GM23248 (cell line): ENCODE results near the gene STKLD1. TPM values are rescaled to one million over a fixed set of nuclear protein-coding genes. Genes with fewer than 3 reads are reported as not detected.
"Not testable (repeated sequence)": the region's sequence is repeated elsewhere in the genome, so short reads cannot be mapped to it uniquely, and the experiment has no call there.

Experiments used
- DNase-seq: peaks from one replicate; pipeline ENCODE4 v3.0.0-alpha.2; 2015
- H2AFZ ChIP-seq: fragments of 200-600 bp; sonication (generic); 2 replicates; pipeline ENCODE4 v1.6.1; 2016; ENCODE audit warnings: antibody characterized with exemption
- H3F3A ChIP-seq: fragments of 200-600 bp; sonication (generic); 2 replicates; pipeline ENCODE4 v1.6.1; 2016; ENCODE audit warnings: mild to moderate bottlenecking, antibody characterized with exemption, mixed run types; ENCODE audit not compliant: insufficient read depth
- H3K27ac ChIP-seq: fragments of 200-600 bp; sonication (generic); 2 replicates; pipeline ENCODE4 v1.5.1; 2016; ENCODE audit warnings: mild to moderate bottlenecking
- H3K27me3 ChIP-seq: fragments of 200-600 bp; sonication (generic); replicated peaks from 2 replicates; pipeline ENCODE4 v1.6.1; 2016; ENCODE audit warnings: mild to moderate bottlenecking; ENCODE audit not compliant: insufficient read depth
- H3K36me3 ChIP-seq: fragments of 200-600 bp; sonication (generic); 2 replicates; pipeline ENCODE4 v1.6.1; 2016; ENCODE audit warnings: low read depth, mild to moderate bottlenecking
- H3K4me1 ChIP-seq: fragments of 200-600 bp; sonication (generic); 2 replicates; pipeline ENCODE4 v1.6.1; 2016; ENCODE audit warnings: mild to moderate bottlenecking; ENCODE audit not compliant: insufficient read depth
- H3K4me2 ChIP-seq: fragments of 200-600 bp; sonication (generic); one replicate; pipeline ENCODE4 v1.6.1; 2016; ENCODE audit warnings: mild to moderate bottlenecking; ENCODE audit not compliant: unreplicated experiment
- H3K4me3 ChIP-seq: fragments of 200-600 bp; sonication (generic); 2 replicates; pipeline ENCODE4 v1.5.1; 2016; ENCODE audit warnings: mild to moderate bottlenecking
- H3K79me2 ChIP-seq: fragments of 200-600 bp; sonication (generic); 2 replicates; pipeline ENCODE4 v1.6.1; 2016; ENCODE audit warnings: mild to moderate bottlenecking; ENCODE audit not compliant: insufficient read depth
- H3K9ac ChIP-seq: fragments of 200-600 bp; sonication (generic); 2 replicates; pipeline ENCODE4 v1.6.1; 2016; ENCODE audit warnings: mild to moderate bottlenecking
- H3K9me2 ChIP-seq: fragments of 200-600 bp; sonication (generic); 2 replicates; pipeline ENCODE4 v1.6.1; 2016; ENCODE audit warnings: mixed run types, mild to moderate bottlenecking, moderate library complexity; ENCODE audit not compliant: insufficient read depth
- H3K9me3 ChIP-seq: fragments of 200-600 bp; sonication (generic); one replicate; pipeline ENCODE4 v1.6.1; 2017; ENCODE audit warnings: low read depth
- H4K20me1 ChIP-seq: fragments of 200-600 bp; sonication (generic); 2 replicates; pipeline ENCODE4 v1.6.0; 2016; ENCODE audit not compliant: insufficient read depth
- EZH2 ChIP-seq: fragments of 200-600 bp; sonication (generic); IDR thresholded peaks from 2 replicates; pipeline ENCODE4 v1.6.1; 2018; ENCODE audit warnings: antibody characterized with exemption, mild to moderate bottlenecking; ENCODE audit not compliant: insufficient read depth, poor library complexity, severe bottlenecking
- EZH2phosphoT487 ChIP-seq: fragments of 200-600 bp; sonication (generic); IDR thresholded peaks from 2 replicates; pipeline ENCODE4 v1.6.1; 2018; ENCODE audit warnings: antibody characterized with exemption, moderate library complexity, mild to moderate bottlenecking, low read depth; ENCODE audit not compliant: insufficient read depth
- WGBS, 2 experiments: methylation state at CpG; one replicate each; pipeline ENCODE4 v1.1.6; 2015 to 2017; ENCODE audit warnings: low lambda C conversion rate in 2 of 2, low coverage in 1 of 2; ENCODE audit errors: missing lambda C conversion rate in 2 of 2; 5-methylcytosine and 5-hydroxymethylcytosine counted together
- in situ Hi-C: fragments of 300-500 bp; cut with MboI; formaldehyde crosslinking; loops from 2 replicates; pipeline ENCODE4 v1.15.0; 2020
- polyA plus RNA-seq: library from polyadenylated mRNA; unstranded; fragments of >200 nt; fragmentation: Nextera tagmentation; extraction: Ambion mirVana; gene quantifications from 2 replicates; pipeline ENCODE4 v1.2.1, GENCODE V29; 2016
- total RNA-seq: library from RNA; depleted of rRNA; stranded (reverse); fragments of >200 nt; shearing (Covaris generic); gene quantifications from 2 replicates; pipeline ENCODE4 v1.2.3, GENCODE V29; 2014

The STKLD1 gene
- total and polyA plus RNA-seq, 2 experiments from 2014 or later: 0.32 to 0.38 TPM

DNA sequence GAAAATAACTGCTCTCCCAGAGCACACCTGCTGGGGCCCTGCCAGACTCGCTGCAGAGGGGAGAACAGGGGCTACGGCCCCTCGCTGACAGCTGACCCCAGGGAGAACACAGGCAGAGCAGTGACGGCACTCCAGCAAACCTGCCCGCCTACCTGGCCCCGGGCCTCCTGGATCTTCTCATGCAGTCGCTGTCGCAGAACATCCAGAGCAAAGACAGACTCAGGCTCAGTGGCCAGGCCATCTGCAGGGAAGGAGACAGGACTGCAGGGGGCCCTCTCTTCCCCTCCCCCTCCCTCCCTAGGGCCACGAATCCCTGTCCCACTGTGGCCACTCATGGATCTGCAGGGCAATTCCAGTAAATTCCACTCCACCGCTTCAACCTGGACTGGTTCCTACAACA, 42.6 kb upstream of the STKLD1 start:
- no peak overlapping the region for H2AFZ ChIP-seq
- H3K36me3 ChIP-seq: peaks cover 11% of the 10 kb centered on the region; the same call in 1 of the 2 replicates
- 94% methylated on average over 9 of the region's 10 CpGs for WGBS, 2 experiments
- peaks cover 24% of the 10 kb centered on the region for H3F3A ChIP-seq
- H3K27me3 ChIP-seq: no peaks in the 10 kb centered on the region
- in situ Hi-C loops: no loop called here
- H3K4me1 ChIP-seq: peaks cover 10% of the 10 kb centered on the region; the same call in 1 of the 2 replicates
- H3K9me3 ChIP-seq: no peaks in the 10 kb centered on the region
- no peak overlapping the region for H3K9ac ChIP-seq
- no peaks in the 10 kb centered on the region for H3K9me2 ChIP-seq
- H3K4me3 ChIP-seq: no peak overlapping the region
- no peak for DNase-seq
- TF ChIP-seq EZH2phosphoT487 (no peak), EZH2 (no peak)
- H4K20me1 ChIP-seq: no peaks in the 10 kb centered on the region
- H3K79me2 ChIP-seq: peaks cover 35% of the 10 kb centered on the region
- H3K27ac ChIP-seq: no peak overlapping the region
- H3K4me2 ChIP-seq: no peak overlapping the region

DNA sequence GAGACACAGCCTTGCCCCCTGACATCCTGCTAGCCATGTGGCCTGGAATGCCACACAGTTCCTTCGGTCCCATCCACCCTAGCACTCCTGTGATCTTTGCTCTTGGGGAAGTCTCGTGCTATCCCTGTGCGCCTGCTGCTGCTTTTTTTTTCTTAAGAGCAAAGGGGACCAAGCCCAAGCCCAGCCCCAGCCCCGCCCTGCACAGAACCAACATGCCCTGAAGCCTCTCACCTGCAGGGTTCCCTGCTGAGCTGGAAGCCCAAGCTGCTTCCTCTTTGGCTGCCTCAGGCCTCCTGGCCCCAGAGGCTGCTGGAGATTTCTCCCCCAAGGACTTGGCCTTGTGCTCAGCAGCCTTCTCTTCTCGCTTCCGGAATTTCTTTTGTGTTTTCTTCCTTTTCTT, 42.0 kb upstream of the STKLD1 start:
- Histone ChIP-seq H3K27me3 (no peaks in the 10 kb centered on the region), H2AFZ (no peak overlapping the region), H3K4me3 (peak overlapping the region; percentile 98; the same call in 1 of the 2 replicates), H3K79me2 (peaks cover 35% of the 10 kb centered on the region), H3K27ac (no peak overlapping the region), H3K9me3 (no peaks in the 10 kb centered on the region), H3K9me2 (no peaks in the 10 kb centered on the region), H3F3A (peaks cover 24% of the 10 kb centered on the region), H3K9ac (peak overlapping the region; percentile 85), H3K4me2 (no peak overlapping the region), H3K36me3 (peaks cover 16% of the 10 kb centered on the region; the same call in 1 of the 2 replicates), H3K4me1 (peaks cover 10% of the 10 kb centered on the region; the same call in 1 of the 2 replicates), H4K20me1 (no peaks in the 10 kb centered on the region)
- in situ Hi-C loops: no loop called here
- DNase-seq: no peak
- 95 to 100% methylated on average over 5 to 6 of the region's 6 CpGs for WGBS, 2 experiments
- no peak for TF ChIP-seq EZH2
- no peak for TF ChIP-seq EZH2phosphoT487

DNA sequence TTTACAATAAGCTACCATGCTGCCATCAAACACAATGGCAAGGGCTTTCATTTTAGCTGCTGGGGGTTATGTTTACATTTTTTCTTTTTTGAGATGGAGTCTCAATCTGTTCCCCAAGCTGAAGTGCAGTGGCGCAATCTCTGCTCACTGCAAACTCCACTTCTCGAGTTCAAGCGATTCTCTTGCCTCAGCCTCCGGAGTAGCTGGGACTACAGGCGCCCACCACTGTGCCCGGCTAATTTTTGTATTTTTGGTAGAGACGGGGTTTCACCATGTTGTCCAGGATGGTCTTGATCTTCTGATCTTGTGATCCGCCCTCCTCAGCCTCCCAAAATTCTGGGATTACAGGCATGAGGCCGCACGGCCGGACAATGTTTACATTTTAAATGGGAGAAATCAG, 41.3 kb upstream of the STKLD1 start:
- H2AFZ ChIP-seq, H3K9me3 ChIP-seq, H3K27ac ChIP-seq, H3K27me3 ChIP-seq, H4K20me1 ChIP-seq, H3K4me1 ChIP-seq, in situ Hi-C loops, H3K9me2 ChIP-seq, DNase-seq: not testable (repeated sequence)
- Histone ChIP-seq H3K36me3 (peaks cover 22% of the 10 kb centered on the region; the same call in 1 of the 2 replicates), H3K79me2 (peaks cover 35% of the 10 kb centered on the region), H3F3A (peaks cover 20% of the 10 kb centered on the region), H3K9ac (peak overlapping the region; percentile 85), H3K4me3 (peak overlapping the region; percentile 98), H3K4me2 (peak overlapping the region; percentile 92)
- WGBS, 2 experiments: 84 to 86% methylated on average over 11 of the region's 11 CpGs

DNA sequence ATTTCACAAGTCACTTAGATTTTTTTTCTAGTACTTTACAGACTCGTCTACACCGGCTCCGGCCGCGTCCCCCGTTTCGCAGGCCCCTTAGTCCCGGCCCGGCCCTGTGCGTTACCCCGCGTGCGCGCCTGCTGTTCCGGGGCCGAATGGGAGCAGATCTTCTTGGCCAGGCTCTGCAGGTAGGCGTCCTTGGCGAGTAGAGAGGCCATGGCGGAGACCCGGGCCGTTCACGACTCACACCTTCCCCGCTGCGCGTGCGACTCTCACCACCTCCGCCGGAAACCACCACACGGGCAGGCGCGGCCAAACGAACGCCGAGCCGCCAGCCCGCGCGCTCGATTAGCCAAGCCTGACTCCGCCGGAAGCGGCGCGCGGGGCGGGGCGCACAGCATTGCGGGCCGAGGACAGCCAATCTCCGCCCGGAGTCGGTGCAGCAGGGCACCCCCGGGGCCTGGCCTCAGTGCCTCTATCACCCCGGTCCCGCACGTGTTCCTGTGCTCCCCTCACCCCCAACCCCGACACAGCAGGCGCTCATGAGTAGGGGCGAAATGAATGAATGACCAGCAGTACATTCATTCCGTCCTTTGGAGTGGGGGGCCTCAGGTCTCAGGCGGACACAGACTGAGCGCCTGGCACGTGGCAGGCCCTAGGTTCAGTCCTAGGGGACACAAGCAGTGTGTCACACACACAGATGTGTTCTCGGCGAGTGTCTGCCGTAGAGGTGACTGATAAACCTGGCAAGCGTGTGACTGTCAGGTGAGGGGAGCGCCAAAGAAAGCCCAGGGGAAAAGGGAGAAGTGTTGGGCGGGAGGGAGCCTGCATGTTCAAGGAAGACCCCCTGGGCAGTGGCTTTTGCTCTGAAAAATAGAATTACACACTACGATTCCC, 40.0 kb upstream of the STKLD1 start, which contains the start of gene SURF6:
Gene SURF6, minus strand, starts transcription at position 265 of the 888 bp plus-strand sequence. Its CDS starts 56 bp downstream, at position 209.
- Histone ChIP-seq H3K79me2 (peaks cover 35% of the 10 kb centered on the region), H3K4me2 (peak within 1 kb of the TSS; percentile 92), H3K27ac (peak within 1 kb of the TSS; percentile 58), H3F3A (peaks cover 15% of the 10 kb centered on the region), H3K9ac (peak within 1 kb of the TSS; percentile 85), H3K27me3 (no peaks in the 10 kb centered on the region), H3K4me1 (peaks cover 10% of the 10 kb centered on the region; the same call in 1 of the 2 replicates), H3K4me3 (peak within 1 kb of the TSS; percentile 98), H4K20me1 (no peaks in the 10 kb centered on the region), H3K36me3 (peaks cover 14% of the 10 kb centered on the region; the same call in 1 of the 2 replicates), H2AFZ (peak within 1 kb of the TSS; percentile 83), H3K9me3 (no peaks in the 10 kb centered on the region), H3K9me2 (no peaks in the 10 kb centered on the region)
- TF ChIP-seq EZH2: no peak
- no peak for TF ChIP-seq EZH2phosphoT487
- 4 to 6% methylated on average over 68 to 70 of the region's 70 CpGs for WGBS, 2 experiments
- in situ Hi-C loops: no loop called here
- peak; percentile 97 for DNase-seq
